K562 (cell line): ENCODE results near the gene VEGFA. TPM values are rescaled to one million over a fixed set of nuclear protein-coding genes. Genes with fewer than 3 reads are reported as not detected.

ENCODE experiments used
- BHLHE40 ChIP-seq: IDR thresholded peaks from 2 replicates; pipeline ENCODE4 v1.6.1; 2011; ENCODE audit warnings: low read length, improper control_type of control experiment
- CBX3 ChIP-seq, 2 experiments: IDR thresholded peaks; 1 replicate in 1 of 2; 2 replicates in 1 of 2; pipeline ENCODE4 v1.6.1; 2012; ENCODE audit warnings: inconsistent platforms in 2 of 2, low read length in 2 of 2, borderline replicate concordance in 1 of 2, control low read depth in 1 of 2
- CC2D1A ChIP-seq: fragments of 450-650 bp; IDR thresholded peaks from 2 replicates; pipeline ENCODE4 v1.6.1; 2017; ENCODE audit warnings: mild to moderate bottlenecking
- DNMT1 ChIP-seq: fragments of 450-650 bp; IDR thresholded peaks from 2 replicates; pipeline ENCODE4 v1.6.1; 2016; ENCODE audit warnings: antibody characterized with exemption, mild to moderate bottlenecking
- DPF2 ChIP-seq: fragments of 450-650 bp; IDR thresholded peaks from 2 replicates; pipeline ENCODE4 v1.6.1; 2016
- HOXB6 ChIP-seq: fragments of 250-450 bp; sonication (Bioruptor Pico); IDR thresholded peaks from 2 replicates; pipeline ENCODE4 v1.5.1; 2022; ENCODE audit warnings: mild to moderate bottlenecking, borderline replicate concordance
- NR1H2 ChIP-seq: sonication (generic); formaldehyde crosslinking; IDR thresholded peaks from 2 replicates; pipeline ENCODE4 v1.4.0; 2020; ENCODE audit warnings: mild to moderate bottlenecking, missing genetic modification reagents
- PHF20 ChIP-seq: fragments of 450-650 bp; IDR thresholded peaks from 2 replicates; pipeline ENCODE4 v1.6.1; 2018; ENCODE audit not compliant: partially characterized antibody
- POLR2AphosphoS5 ChIP-seq: IDR thresholded peaks from 2 replicates; pipeline ENCODE4 v1.6.1; 2011; ENCODE audit warnings: mild to moderate bottlenecking, low read depth, low read length, moderate library complexity; ENCODE audit not compliant: control insufficient read depth, insufficient read depth
- PRMT5 ChIP-seq: sonication (generic); formaldehyde crosslinking; IDR thresholded peaks from 2 replicates; pipeline ENCODE4 v1.5.0; 2020; ENCODE audit warnings: missing genetic modification reagents
- RBBP5 ChIP-seq: fragments of 200-600 bp; sonication (generic); IDR thresholded peaks from 2 replicates; pipeline ENCODE4 v1.6.1; 2012; ENCODE audit warnings: borderline replicate concordance, mild to moderate bottlenecking, low read length, control low read depth, inconsistent platforms; ENCODE audit not compliant: insufficient read depth, poor library complexity, severe bottlenecking
- TEAD1 ChIP-seq, 2 experiments: fragments of 450-650 bp in 1 of 2; sonication (generic) in 1 of 2; formaldehyde crosslinking; IDR thresholded peaks; 2 replicates each; pipeline versions ENCODE4 v1.4.0 to v1.8.0; 2020 to 2022; ENCODE audit warnings: mild to moderate bottlenecking in 2 of 2, missing genetic modification reagents in 1 of 2
- TFAM ChIP-seq: fragments of 250-450 bp; sonication (Bioruptor Pico); conservative IDR thresholded peaks from 2 replicates; pipeline ENCODE4 v1.5.0; 2021; ENCODE audit warnings: mild to moderate bottlenecking, moderate library complexity
- ZBED1 ChIP-seq: IDR thresholded peaks from 2 replicates; pipeline ENCODE4 v1.6.1; 2014
- ZC3H8 ChIP-seq: fragments of 450-650 bp; IDR thresholded peaks from 2 replicates; pipeline ENCODE4 v1.6.1; 2017
- ZNF23 ChIP-seq: fragments of 250-450 bp; sonication (Bioruptor Pico); IDR thresholded peaks from 2 replicates; pipeline ENCODE4 v1.4.0; 2020; ENCODE audit warnings: mild to moderate bottlenecking
- ZNF324 ChIP-seq: fragments of 250-450 bp; sonication (Bioruptor Pico); IDR thresholded peaks from 2 replicates; pipeline ENCODE4 v1.4.0; 2020; ENCODE audit warnings: mild to moderate bottlenecking
- ZNF75A ChIP-seq: fragments of 450-650 bp; formaldehyde crosslinking; IDR thresholded peaks from 2 replicates; pipeline ENCODE4 v1.4.0; 2020; ENCODE audit warnings: mild to moderate bottlenecking
- ZNF780A ChIP-seq: fragments of 250-450 bp; sonication (Bioruptor Pico); IDR thresholded peaks from 2 replicates; pipeline ENCODE4 v1.5.0; 2021; ENCODE audit warnings: mild to moderate bottlenecking
- polyA plus RNA-seq, 8 experiments: library from polyadenylated mRNA; depleted of rRNA in 4 of 8; stranded (reverse) in 5 of 8; unstranded in 3 of 8; fragments of >200 nt; fragmentation: Nextera tagmentation in 2 of 8; fragmentation: Illumina TruSeq in 1 of 8; extraction: Ambion mirVana in 2 of 8; extraction: Trizol in 1 of 8; gene quantifications; 2 replicates each; pipeline versions ENCODE4 v1.2.1 to v1.2.3, GENCODE V29; 2011 to 2014; ENCODE audit warnings: inconsistent platforms in 1 of 8, missing spikeins in 1 of 8
- total RNA-seq, 7 experiments: library from RNA; depleted of rRNA in 6 of 7; stranded (reverse); fragments of >200 nt in 6 of 7; fragmentation: Illumina TruSeq in 2 of 7; extraction: Trizol in 2 of 7; gene quantifications; 2 replicates each; pipeline versions ENCODE4 v1.2.1 to v1.2.3, GENCODE V29; 2011 to 2021; ENCODE audit warnings: low replicate concordance in 1 of 7
- TF ChIP-seq, protein P1 (sequence below): fragments of 200-400 bp; formaldehyde crosslinking; IDR thresholded peaks from 2 replicates; pipeline ENCODE4 v1.6.1; 2017; ENCODE audit warnings: mild to moderate bottlenecking, low read depth, low read length, moderate library complexity
- TF ChIP-seq, protein P2 (sequence below): sonication (generic); formaldehyde crosslinking; IDR thresholded peaks from 2 replicates; pipeline ENCODE4 v1.8.0; 2022; ENCODE audit warnings: missing genetic modification reagents, mild to moderate bottlenecking, moderate library complexity, borderline replicate concordance
- TF ChIP-seq, protein P3 (sequence below): fragments of 450-650 bp; IDR thresholded peaks from 2 replicates; pipeline ENCODE4 v1.6.1; 2017; ENCODE audit warnings: antibody characterized with exemption
- TF ChIP-seq, protein P4 (sequence below): fragments of 250-450 bp; sonication (Bioruptor Pico); IDR thresholded peaks from 2 replicates; pipeline ENCODE4 v1.8.0; 2021; ENCODE audit warnings: moderate library complexity, mild to moderate bottlenecking, inconsistent platforms

VEGFA gene
- total and polyA plus RNA-seq, 9 of the 15 experiments (the other 6 are each of a cell fraction or from before 2014, with no cell fraction given), result 14.0 to 271 (median 124) TPM

DNA sequence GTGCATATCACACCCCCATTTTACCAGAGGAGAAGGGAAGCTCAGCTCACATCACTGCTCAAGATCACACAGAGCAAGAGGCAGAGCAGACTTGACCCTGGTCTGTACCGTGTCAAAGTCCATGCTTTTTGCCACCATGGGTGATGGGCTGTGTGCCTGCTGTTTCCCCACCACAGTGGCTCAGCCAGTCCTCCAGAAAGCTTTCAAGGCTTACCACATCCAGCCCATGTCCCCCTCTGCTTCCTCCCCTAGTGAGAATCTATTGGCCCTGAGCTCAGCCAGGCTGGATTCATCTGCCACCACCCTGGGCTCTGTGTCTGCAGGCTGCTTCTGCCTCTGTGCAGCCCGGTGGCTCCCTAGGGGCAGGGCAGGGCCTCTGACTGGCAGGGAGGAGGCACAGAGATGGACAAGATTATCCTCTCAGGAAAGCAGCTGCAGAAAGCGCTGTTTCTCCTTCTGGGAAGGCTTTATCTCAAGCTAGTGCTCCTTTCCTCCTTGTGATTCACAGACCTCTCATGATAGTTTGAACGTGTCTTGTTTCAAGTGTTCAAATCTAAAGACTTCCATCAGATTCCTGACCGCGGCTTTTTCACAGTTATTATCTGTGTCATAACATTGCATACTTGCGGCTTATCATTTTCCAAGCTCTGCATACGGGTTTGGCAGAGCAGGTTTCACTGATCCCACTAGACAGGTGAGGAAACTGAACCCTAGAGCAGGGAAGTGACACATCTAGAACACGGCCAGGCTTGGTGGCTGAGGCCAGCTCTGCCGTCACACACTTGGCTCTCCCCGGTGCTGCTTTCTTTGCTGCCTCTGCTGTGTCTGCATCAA, 37.4 kb downstream of the VEGFA start (continued):
- TF ChIP-seq, protein P1, sequence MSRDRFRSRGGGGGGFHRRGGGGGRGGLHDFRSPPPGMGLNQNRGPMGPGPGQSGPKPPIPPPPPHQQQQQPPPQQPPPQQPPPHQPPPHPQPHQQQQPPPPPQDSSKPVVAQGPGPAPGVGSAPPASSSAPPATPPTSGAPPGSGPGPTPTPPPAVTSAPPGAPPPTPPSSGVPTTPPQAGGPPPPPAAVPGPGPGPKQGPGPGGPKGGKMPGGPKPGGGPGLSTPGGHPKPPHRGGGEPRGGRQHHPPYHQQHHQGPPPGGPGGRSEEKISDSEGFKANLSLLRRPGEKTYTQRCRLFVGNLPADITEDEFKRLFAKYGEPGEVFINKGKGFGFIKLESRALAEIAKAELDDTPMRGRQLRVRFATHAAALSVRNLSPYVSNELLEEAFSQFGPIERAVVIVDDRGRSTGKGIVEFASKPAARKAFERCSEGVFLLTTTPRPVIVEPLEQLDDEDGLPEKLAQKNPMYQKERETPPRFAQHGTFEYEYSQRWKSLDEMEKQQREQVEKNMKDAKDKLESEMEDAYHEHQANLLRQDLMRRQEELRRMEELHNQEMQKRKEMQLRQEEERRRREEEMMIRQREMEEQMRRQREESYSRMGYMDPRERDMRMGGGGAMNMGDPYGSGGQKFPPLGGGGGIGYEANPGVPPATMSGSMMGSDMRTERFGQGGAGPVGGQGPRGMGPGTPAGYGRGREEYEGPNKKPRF, result no peak
- peak; percentile 13 to 91; a peak in 2 of 4 replicates for TF ChIP-seq TEAD1 (CRISPR knock-in tag; IDR thresholded peaks at IDR 0.05)
- no peak for TF ChIP-seq CBX3 (IDR thresholded peaks at IDR 0.05; ENCODE audit: borderline replicate concordance in 1 of 2, low read length in 2 of 2)
- TF ChIP-seq ZNF23 (CRISPR knock-in tag), result no peak
- no peak for TF ChIP-seq ZNF75A (CRISPR knock-in tag)
- TF ChIP-seq DNMT1, result no peak
- no peak for TF ChIP-seq HOXB6 (CRISPR knock-in tag)
- no peak for TF ChIP-seq TFAM (CRISPR knock-in tag)
- TF ChIP-seq NR1H2, result no peak
- TF ChIP-seq, protein P2, sequence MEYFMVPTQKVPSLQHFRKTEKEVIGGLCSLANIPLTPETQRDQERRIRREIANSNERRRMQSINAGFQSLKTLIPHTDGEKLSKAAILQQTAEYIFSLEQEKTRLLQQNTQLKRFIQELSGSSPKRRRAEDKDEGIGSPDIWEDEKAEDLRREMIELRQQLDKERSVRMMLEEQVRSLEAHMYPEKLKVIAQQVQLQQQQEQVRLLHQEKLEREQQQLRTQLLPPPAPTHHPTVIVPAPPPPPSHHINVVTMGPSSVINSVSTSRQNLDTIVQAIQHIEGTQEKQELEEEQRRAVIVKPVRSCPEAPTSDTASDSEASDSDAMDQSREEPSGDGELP, result peak; percentile 36; the same call in 1 of the 2 replicates
- no peak for TF ChIP-seq PRMT5 (CRISPR knock-in tag)
- TF ChIP-seq, protein P3, sequence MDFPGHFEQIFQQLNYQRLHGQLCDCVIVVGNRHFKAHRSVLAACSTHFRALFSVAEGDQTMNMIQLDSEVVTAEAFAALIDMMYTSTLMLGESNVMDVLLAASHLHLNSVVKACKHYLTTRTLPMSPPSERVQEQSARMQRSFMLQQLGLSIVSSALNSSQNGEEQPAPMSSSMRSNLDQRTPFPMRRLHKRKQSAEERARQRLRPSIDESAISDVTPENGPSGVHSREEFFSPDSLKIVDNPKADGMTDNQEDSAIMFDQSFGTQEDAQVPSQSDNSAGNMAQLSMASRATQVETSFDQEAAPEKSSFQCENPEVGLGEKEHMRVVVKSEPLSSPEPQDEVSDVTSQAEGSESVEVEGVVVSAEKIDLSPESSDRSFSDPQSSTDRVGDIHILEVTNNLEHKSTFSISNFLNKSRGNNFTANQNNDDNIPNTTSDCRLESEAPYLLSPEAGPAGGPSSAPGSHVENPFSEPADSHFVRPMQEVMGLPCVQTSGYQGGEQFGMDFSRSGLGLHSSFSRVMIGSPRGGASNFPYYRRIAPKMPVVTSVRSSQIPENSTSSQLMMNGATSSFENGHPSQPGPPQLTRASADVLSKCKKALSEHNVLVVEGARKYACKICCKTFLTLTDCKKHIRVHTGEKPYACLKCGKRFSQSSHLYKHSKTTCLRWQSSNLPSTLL, result no peak
- no peak for TF ChIP-seq ZNF780A
- no peak for TF ChIP-seq CC2D1A
- TF ChIP-seq ZBED1, result no peak
- 0 out of 2 replicates have a peak, but pooled peaks have one; percentile 47 for TF ChIP-seq BHLHE40
- TF ChIP-seq PHF20, result no peak
- no peak for TF ChIP-seq ZC3H8
- peak; percentile 54; the same call in 1 of the 2 replicates for TF ChIP-seq DPF2
- 0 out of 2 replicates have a peak, but pooled peaks have one; percentile 30 for TF ChIP-seq POLR2AphosphoS5
- TF ChIP-seq ZNF324 (CRISPR knock-in tag), result no peak
- TF ChIP-seq RBBP5, result no peak
- TF ChIP-seq, protein P4, sequence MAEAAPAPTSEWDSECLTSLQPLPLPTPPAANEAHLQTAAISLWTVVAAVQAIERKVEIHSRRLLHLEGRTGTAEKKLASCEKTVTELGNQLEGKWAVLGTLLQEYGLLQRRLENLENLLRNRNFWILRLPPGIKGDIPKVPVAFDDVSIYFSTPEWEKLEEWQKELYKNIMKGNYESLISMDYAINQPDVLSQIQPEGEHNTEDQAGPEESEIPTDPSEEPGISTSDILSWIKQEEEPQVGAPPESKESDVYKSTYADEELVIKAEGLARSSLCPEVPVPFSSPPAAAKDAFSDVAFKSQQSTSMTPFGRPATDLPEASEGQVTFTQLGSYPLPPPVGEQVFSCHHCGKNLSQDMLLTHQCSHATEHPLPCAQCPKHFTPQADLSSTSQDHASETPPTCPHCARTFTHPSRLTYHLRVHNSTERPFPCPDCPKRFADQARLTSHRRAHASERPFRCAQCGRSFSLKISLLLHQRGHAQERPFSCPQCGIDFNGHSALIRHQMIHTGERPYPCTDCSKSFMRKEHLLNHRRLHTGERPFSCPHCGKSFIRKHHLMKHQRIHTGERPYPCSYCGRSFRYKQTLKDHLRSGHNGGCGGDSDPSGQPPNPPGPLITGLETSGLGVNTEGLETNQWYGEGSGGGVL (CRISPR knock-in tag), result no peak
